Panc1 (cell line): ENCODE data around the gene FAM90A1.
"Not testable (repeated sequence)": the region's sequence is repeated elsewhere in the genome, so short reads cannot be mapped to it uniquely, and the experiment has no call there.

Experiments
- POLR2AphosphoS5 ChIP-seq: IDR thresholded peaks from 2 replicates; pipeline ENCODE4 v1.6.1; 2012; ENCODE audit warnings: mild to moderate bottlenecking, low read depth, low read length, moderate library complexity
- SIN3A ChIP-seq: IDR thresholded peaks from 2 replicates; pipeline ENCODE4 v1.6.1; 2012; ENCODE audit warnings: low read depth, mild to moderate bottlenecking, low read length, moderate library complexity, borderline replicate concordance; ENCODE audit not compliant: insufficient read depth
- TF ChIP-seq, protein P1 (sequence below): fragments of 450-650 bp; IDR thresholded peaks from 2 replicates; pipeline ENCODE4 v1.5.1; 2017; ENCODE audit warnings: mild to moderate bottlenecking

DNA sequence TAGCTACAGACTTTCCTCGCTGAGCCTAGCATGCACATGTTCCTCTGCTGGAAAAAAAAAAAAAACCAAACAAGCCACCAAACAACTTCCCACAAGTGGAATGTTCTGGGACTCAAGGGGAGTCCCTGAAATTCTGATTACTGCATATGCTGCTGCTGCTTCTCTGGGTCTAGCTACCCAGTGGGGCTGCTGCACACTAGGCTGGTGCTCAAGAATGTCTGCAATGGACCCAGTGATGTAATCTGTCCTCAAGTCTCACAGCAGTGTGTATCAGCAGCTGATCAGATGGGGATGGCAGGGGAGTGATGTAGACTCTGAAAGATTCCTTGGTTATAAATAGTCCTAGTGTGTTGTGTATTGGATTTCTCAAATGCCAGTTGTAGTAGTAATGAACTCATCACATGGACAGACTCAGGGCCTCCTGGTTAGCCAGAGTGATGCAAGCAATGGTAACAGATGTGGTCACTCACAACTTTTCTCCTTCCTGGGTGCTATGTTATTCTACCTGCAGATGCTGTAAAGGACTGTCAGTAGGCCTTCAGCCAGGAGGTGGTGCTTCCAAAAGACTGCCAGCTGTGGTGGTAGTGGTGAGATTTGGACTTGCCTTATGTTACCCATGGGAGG is 29.6 kb downstream of the FAM90A1 start:
- not testable (repeated sequence) for TF ChIP-seq SIN3A, POLR2AphosphoS5
- TF ChIP-seq, protein P1, sequence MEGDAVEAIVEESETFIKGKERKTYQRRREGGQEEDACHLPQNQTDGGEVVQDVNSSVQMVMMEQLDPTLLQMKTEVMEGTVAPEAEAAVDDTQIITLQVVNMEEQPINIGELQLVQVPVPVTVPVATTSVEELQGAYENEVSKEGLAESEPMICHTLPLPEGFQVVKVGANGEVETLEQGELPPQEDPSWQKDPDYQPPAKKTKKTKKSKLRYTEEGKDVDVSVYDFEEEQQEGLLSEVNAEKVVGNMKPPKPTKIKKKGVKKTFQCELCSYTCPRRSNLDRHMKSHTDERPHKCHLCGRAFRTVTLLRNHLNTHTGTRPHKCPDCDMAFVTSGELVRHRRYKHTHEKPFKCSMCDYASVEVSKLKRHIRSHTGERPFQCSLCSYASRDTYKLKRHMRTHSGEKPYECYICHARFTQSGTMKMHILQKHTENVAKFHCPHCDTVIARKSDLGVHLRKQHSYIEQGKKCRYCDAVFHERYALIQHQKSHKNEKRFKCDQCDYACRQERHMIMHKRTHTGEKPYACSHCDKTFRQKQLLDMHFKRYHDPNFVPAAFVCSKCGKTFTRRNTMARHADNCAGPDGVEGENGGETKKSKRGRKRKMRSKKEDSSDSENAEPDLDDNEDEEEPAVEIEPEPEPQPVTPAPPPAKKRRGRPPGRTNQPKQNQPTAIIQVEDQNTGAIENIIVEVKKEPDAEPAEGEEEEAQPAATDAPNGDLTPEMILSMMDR = not testable (repeated sequence)
